Measurements from ENCODE around the gene KSR2.

DNA sequence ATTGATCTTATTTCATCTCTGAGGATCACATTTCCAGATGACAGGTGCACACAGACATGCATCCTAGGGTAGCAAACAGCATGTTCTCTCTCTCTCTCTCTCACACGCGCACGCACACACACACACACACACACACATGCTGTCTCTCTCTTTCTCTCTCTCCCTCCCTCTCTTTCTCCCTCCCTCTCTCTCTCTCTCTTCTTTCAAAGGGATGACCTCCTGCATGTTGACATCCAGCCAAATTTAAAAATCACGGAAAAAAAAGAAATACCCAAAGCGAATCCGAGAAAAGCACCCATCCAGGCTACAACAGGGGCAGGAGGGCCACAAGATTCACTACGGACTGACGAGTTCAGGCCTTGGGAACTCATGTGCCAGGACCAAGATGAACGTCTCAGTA, 2.3 kb downstream of the KSR2 start:
- TF ChIP-seq POLR2A (IDR thresholded peaks at IDR 0.05; ENCODE audit: low read depth, low read length): no peak
- TF ChIP-seq POLR2AphosphoS5 (IDR thresholded peaks at IDR 0.05; ENCODE audit: low read depth, low read length): no peak
- no peak for TF ChIP-seq POU2F2 (IDR thresholded peaks at IDR 0.05; ENCODE audit: low read depth, low read length)

All from GM12891 (cell line).